Thoracic aorta (tissue), 2 donors: ENCODE measurements around the gene MYO15B. TPM values are rescaled to one million over a fixed set of nuclear protein-coding genes. Genes with fewer than 3 reads are reported as not detected.

ENCODE experiments used
- ATAC-seq: fragments of 150-250 bp; one replicate; pipeline ENCODE4 v1.8.0; 2017; ENCODE audit warnings: low read depth; ENCODE audit not compliant: insufficient number of reproducible peaks, low FRiP score
- DNase-seq: peaks from one replicate; pipeline ENCODE4 v3.0.0-alpha.2; 2020; ENCODE audit warnings: low spot score
- H3K27ac ChIP-seq, 2 donors: fragments of 200-600 bp; sonication (generic); 1 replicate in 1 of 2; 2 replicates in 1 of 2; pipeline ENCODE4 v1.5.1; 2016; ENCODE audit warnings: mild to moderate bottlenecking in 2 of 2, moderate library complexity in 2 of 2
- H3K27me3 ChIP-seq: fragments of 200-600 bp; sonication (generic); replicated peaks from 2 replicates; pipeline ENCODE4 v1.6.0; 2016; ENCODE audit warnings: mild to moderate bottlenecking; ENCODE audit not compliant: insufficient read depth
- H3K36me3 ChIP-seq: fragments of 200-600 bp; sonication (generic); one replicate; pipeline ENCODE4 v1.5.1; 2016
- H3K4me1 ChIP-seq, 2 donors: fragments of 200-600 bp; sonication (generic); 1 replicate in 1 of 2; 2 replicates in 1 of 2; pipeline versions ENCODE4 v1.5.1 to v1.6.0; 2016; ENCODE audit warnings: low read depth in 2 of 2, mild to moderate bottlenecking in 1 of 2; ENCODE audit not compliant: control insufficient read depth in 1 of 2
- H3K4me3 ChIP-seq: fragments of 200-600 bp; sonication (generic); 2 replicates; pipeline ENCODE4 v1.5.1; 2016; ENCODE audit warnings: mild to moderate bottlenecking
- H3K9me3 ChIP-seq: fragments of 200-600 bp; sonication (generic); 2 replicates; pipeline ENCODE4 v1.5.1; 2016
- CTCF ChIP-seq: fragments of 200-600 bp; sonication (generic); IDR thresholded peaks from one replicate; pipeline ENCODE4 v1.5.1; 2019; ENCODE audit warnings: antibody characterized with exemption
- total RNA-seq, 2 donors: library from RNA; depleted of rRNA; stranded (reverse); fragments of >200 nt; gene quantifications; one replicate each; pipeline versions ENCODE4 v1.1.0 to v1.2.3, GENCODE V29; 2016

MYO15B gene
- total RNA-seq, 2 donors from 2014 or later = 103 to 151 TPM

- no peak for ATAC-seq
- H3K27me3 ChIP-seq = no peaks in the 10 kb centered on the region
- no peak for DNase-seq
- H3K9me3 ChIP-seq = no peaks in the 10 kb centered on the region
- peaks cover 2% of the 10 kb centered on the region for H3K36me3 ChIP-seq
- peaks cover 0 to 5% of the 10 kb centered on the region in 2 donors for H3K4me1 ChIP-seq
- no peak overlapping the region for H3K4me3 ChIP-seq
- no peak for TF ChIP-seq CTCF
- H3K27ac ChIP-seq = no peak overlapping the region
Observed at GRCh38 chr17:75558666-75559530, 28.7 kb upstream of the MYO15B start.

- Histone ChIP-seq H3K36me3 (peaks cover 2% of the 10 kb centered on the region), H3K9me3 (no peaks in the 10 kb centered on the region), H3K27ac (no peak overlapping the region), H3K27me3 (no peaks in the 10 kb centered on the region), H3K4me1 (peaks cover 0 to 5% of the 10 kb centered on the region in 2 donors), H3K4me3 (no peak overlapping the region)
- no peak for TF ChIP-seq CTCF
- no peak for DNase-seq
- ATAC-seq = no peak
Observed at GRCh38 chr17:75559958-75560533, 27.6 kb upstream of the MYO15B start.

- no peak overlapping the region for H3K27ac ChIP-seq
Observed at GRCh38 chr17:75561927-75562603, 25.5 kb upstream of the MYO15B start.

GRCh38 chr17:75563063-75563758 lies 24.4 kb upstream of the MYO15B start:
- H3K4me3 ChIP-seq = no peak overlapping the region
- no peak for ATAC-seq
- no peak for TF ChIP-seq CTCF
- no peaks in the 10 kb centered on the region for H3K9me3 ChIP-seq
- no peak for DNase-seq
- peaks cover 2% of the 10 kb centered on the region for H3K36me3 ChIP-seq
- H3K27ac ChIP-seq = no peak overlapping the region
- no peaks in the 10 kb centered on the region for H3K4me1 ChIP-seq
- no peaks in the 10 kb centered on the region for H3K27me3 ChIP-seq

More at GRCh38 chr17:75561927-75562603, 25.5 kb upstream of the MYO15B start:
- Histone ChIP-seq H3K4me1 (peaks cover 0 to 5% of the 10 kb centered on the region in 2 donors), H3K9me3 (no peaks in the 10 kb centered on the region), H3K27me3 (no peaks in the 10 kb centered on the region), H3K4me3 (no peak overlapping the region), H3K36me3 (peaks cover 2% of the 10 kb centered on the region)
- TF ChIP-seq CTCF = no peak
- DNase-seq (no peak), ATAC-seq (no peak)
